HEK293 (cell line): ENCODE measurements around the gene SUPT3H.

Experiments used
- CTCF ChIA-PET: fragments of 350-600 bp; formaldehyde crosslinking; extraction: SDS; loops from one replicate; lab custom pipeline; 2021; ENCODE audit warnings: antibody characterized with exemption; lab: Yijun Ruan, JAX
- POLR2A ChIA-PET: fragments of 300-600 bp; formaldehyde crosslinking; extraction: SDS; loops from one replicate; lab custom pipeline; 2020; ENCODE audit warnings: antibody characterized with exemption, inconsistent platforms; lab: Yijun Ruan, JAX
- H3K27ac ChIP-seq: fragments of 200-500 bp; sonication (Bioruptor generic); 2 replicates; pipeline ENCODE4 v1.5.1; 2014; ENCODE audit warnings: low read depth, low read length, control low read depth, inconsistent platforms; ENCODE audit errors: extremely low read depth
- H3K36me3 ChIP-seq, 2 experiments: fragments of 200-500 bp in 1 of 2; sonication (Bioruptor generic) in 1 of 2; 1 replicate in 1 of 2; 2 replicates in 1 of 2; pipeline ENCODE4 v1.5.1; 2014 to 2017; ENCODE audit warnings: inconsistent platforms in 2 of 2, low read length in 2 of 2; ENCODE audit not compliant: control insufficient read depth in 2 of 2, insufficient read depth in 1 of 2
- H3K4me1 ChIP-seq: fragments of 200-500 bp; sonication (Bioruptor generic); 2 replicates; pipeline ENCODE4 v1.5.1; 2014; ENCODE audit warnings: mild to moderate bottlenecking, low read length, inconsistent platforms; ENCODE audit not compliant: control insufficient read depth, insufficient read depth
- H3K4me3 ChIP-seq: 2 replicates; pipeline ENCODE4 v1.5.1; 2011; ENCODE audit warnings: low read depth, mild to moderate bottlenecking, control low read depth, low read length, moderate library complexity
- H3K9me3 ChIP-seq: fragments of 200-500 bp; sonication (Bioruptor generic); 2 replicates; pipeline ENCODE4 v1.5.1; 2014; ENCODE audit warnings: low read depth, low read length, inconsistent platforms; ENCODE audit not compliant: control insufficient read depth, insufficient read depth
- CTCF ChIP-seq: fragments of 450-650 bp; formaldehyde crosslinking; IDR thresholded peaks from 2 replicates; pipeline ENCODE4 v1.5.1; 2016; ENCODE audit warnings: missing biosample characterization, missing genetic modification characterization
- GLIS1 ChIP-seq: fragments of 450-650 bp; formaldehyde crosslinking; IDR thresholded peaks from 2 replicates; pipeline ENCODE4 v1.5.1; 2016; ENCODE audit warnings: missing biosample characterization, missing genetic modification characterization
- INSM2 ChIP-seq: fragments of 450-650 bp; formaldehyde crosslinking; IDR thresholded peaks from 2 replicates; pipeline ENCODE4 v1.5.1; 2016; ENCODE audit warnings: missing biosample characterization, missing genetic modification characterization
- KLF7 ChIP-seq: fragments of 450-650 bp; formaldehyde crosslinking; IDR thresholded peaks from 2 replicates; pipeline ENCODE4 v1.5.1; 2016; ENCODE audit warnings: missing biosample characterization, missing genetic modification characterization, borderline replicate concordance
- MZF1 ChIP-seq: fragments of 450-650 bp; formaldehyde crosslinking; IDR thresholded peaks from 2 replicates; pipeline ENCODE4 v1.5.1; 2017; ENCODE audit warnings: missing biosample characterization, missing genetic modification characterization, borderline replicate concordance
- OVOL3 ChIP-seq: fragments of 450-650 bp; formaldehyde crosslinking; IDR thresholded peaks from 2 replicates; pipeline ENCODE4 v1.5.1; 2016; ENCODE audit warnings: missing biosample characterization, missing genetic modification characterization
- PRDM1 ChIP-seq: fragments of 450-650 bp; formaldehyde crosslinking; IDR thresholded peaks from 2 replicates; pipeline ENCODE4; 2016; ENCODE audit warnings: missing biosample characterization, missing genetic modification characterization
- SP7 ChIP-seq: fragments of 450-650 bp; formaldehyde crosslinking; IDR thresholded peaks from 2 replicates; pipeline ENCODE4 v1.5.1; 2016; ENCODE audit warnings: missing biosample characterization, missing genetic modification characterization
- WT1 ChIP-seq: fragments of 450-650 bp; formaldehyde crosslinking; IDR thresholded peaks from 2 replicates; pipeline ENCODE4 v1.5.1; 2016; ENCODE audit warnings: missing biosample characterization, missing genetic modification characterization
- YY1 ChIP-seq: fragments of 450-650 bp; formaldehyde crosslinking; IDR thresholded peaks from 2 replicates; pipeline ENCODE4 v1.5.1; 2018; ENCODE audit warnings: missing biosample characterization, missing genetic modification characterization
- ZBTB49 ChIP-seq: fragments of 450-650 bp; formaldehyde crosslinking; IDR thresholded peaks from 2 replicates; pipeline ENCODE4 v1.5.1; 2016; ENCODE audit warnings: missing biosample characterization, missing genetic modification characterization, low read depth
- ZNF132 ChIP-seq: fragments of 450-650 bp; formaldehyde crosslinking; IDR thresholded peaks from 2 replicates; pipeline ENCODE4 v1.5.1; 2017; ENCODE audit warnings: missing biosample characterization, missing genetic modification characterization, borderline replicate concordance
- ZNF146 ChIP-seq: fragments of 450-650 bp; formaldehyde crosslinking; IDR thresholded peaks from 2 replicates; pipeline ENCODE4 v1.5.1; 2016; ENCODE audit warnings: missing biosample characterization, missing genetic modification characterization
- ZNF157 ChIP-seq: fragments of 450-650 bp; formaldehyde crosslinking; IDR thresholded peaks from 2 replicates; pipeline ENCODE4 v1.5.1; 2016; ENCODE audit warnings: missing biosample characterization, missing genetic modification characterization
- ZNF184 ChIP-seq: fragments of 450-650 bp; IDR thresholded peaks from 2 replicates; pipeline ENCODE4 v1.5.1; 2018; ENCODE audit warnings: missing biosample characterization, mild to moderate bottlenecking, missing genetic modification characterization
- ZNF2 ChIP-seq: fragments of 450-650 bp; formaldehyde crosslinking; IDR thresholded peaks from 2 replicates; pipeline ENCODE4 v1.5.1; 2016; ENCODE audit warnings: missing biosample characterization, missing genetic modification characterization
- ZNF211 ChIP-seq: fragments of 450-650 bp; formaldehyde crosslinking; IDR thresholded peaks from 2 replicates; pipeline ENCODE4 v1.5.1; 2016; ENCODE audit warnings: low read depth, missing biosample characterization, missing genetic modification characterization
- ZNF302 ChIP-seq: fragments of 450-650 bp; formaldehyde crosslinking; IDR thresholded peaks from 2 replicates; pipeline ENCODE4 v1.5.1; 2016; ENCODE audit warnings: missing biosample characterization, missing genetic modification characterization, low read depth
- ZNF311 ChIP-seq: fragments of 450-650 bp; formaldehyde crosslinking; IDR thresholded peaks from 2 replicates; pipeline ENCODE4 v1.5.1; 2017; ENCODE audit warnings: missing biosample characterization, missing genetic modification characterization, borderline replicate concordance
- ZNF398 ChIP-seq: fragments of 450-650 bp; formaldehyde crosslinking; IDR thresholded peaks from 2 replicates; pipeline ENCODE4 v1.5.1; 2017; ENCODE audit warnings: missing biosample characterization, missing genetic modification characterization
- ZNF426 ChIP-seq: fragments of 450-650 bp; formaldehyde crosslinking; IDR thresholded peaks from 2 replicates; pipeline ENCODE4 v1.5.1; 2017; ENCODE audit warnings: missing biosample characterization, missing genetic modification characterization, mild to moderate bottlenecking, inconsistent platforms, moderate library complexity
- ZNF513 ChIP-seq: fragments of 450-650 bp; IDR thresholded peaks from 2 replicates; pipeline ENCODE4 v1.5.1; 2018; ENCODE audit warnings: missing biosample characterization, missing genetic modification characterization
- ZNF600 ChIP-seq: fragments of 450-650 bp; formaldehyde crosslinking; IDR thresholded peaks from 2 replicates; pipeline ENCODE4 v1.5.1; 2016; ENCODE audit warnings: missing biosample characterization, missing genetic modification characterization
- ZNF677 ChIP-seq: fragments of 450-650 bp; IDR thresholded peaks from 2 replicates; pipeline ENCODE4 v1.5.0; 2018; ENCODE audit warnings: missing biosample characterization, mild to moderate bottlenecking, missing genetic modification characterization, moderate library complexity
- ZSCAN16 ChIP-seq: fragments of 450-650 bp; formaldehyde crosslinking; IDR thresholded peaks from 2 replicates; pipeline ENCODE4 v1.5.1; 2016; ENCODE audit warnings: missing biosample characterization, missing genetic modification characterization

Gene SUPT3H

GRCh38 chr6:45074439-45074838 lies 303.3 kb downstream of the SUPT3H start:
- Histone ChIP-seq H3K27ac (no peak overlapping the region), H3K36me3 (no peaks in the 10 kb centered on the region), H3K4me1 (no peaks in the 10 kb centered on the region), H3K9me3 (no peaks in the 10 kb centered on the region), H3K4me3 (no peak overlapping the region)
- TF ChIP-seq PRDM1 (tag by site-specific recombination) (peak; percentile 39; the same call in 1 of the 2 replicates), KLF7 (no peak)
- ChIA-PET POLR2A (no interaction called here), CTCF (no interaction called here)

GRCh38 chr6:45073771-45074170 lies 304.0 kb downstream of the SUPT3H start:
- H3K27ac ChIP-seq: no peak overlapping the region
- no peaks in the 10 kb centered on the region for H3K36me3 ChIP-seq
- CTCF ChIA-PET: no interaction called here
- no peak for TF ChIP-seq ZNF398 (tag by site-specific recombination)
- TF ChIP-seq SP7 (tag by site-specific recombination): no peak
- no peak for TF ChIP-seq MZF1
- TF ChIP-seq ZNF157 (tag by site-specific recombination): no peak
- TF ChIP-seq ZNF311 (tag by site-specific recombination): no peak
- no peak for TF ChIP-seq ZNF513 (tag by site-specific recombination)
- TF ChIP-seq ZNF600 (tag by site-specific recombination): no peak
- TF ChIP-seq ZNF146 (tag by site-specific recombination): no peak
- no peak for TF ChIP-seq ZNF184 (tag by site-specific recombination)
- no peak for TF ChIP-seq YY1 (tag by site-specific recombination)
- TF ChIP-seq INSM2: no peak
- no peak for TF ChIP-seq WT1 (tag by site-specific recombination)
- TF ChIP-seq ZNF211 (tag by site-specific recombination): no peak
- no peaks in the 10 kb centered on the region for H3K9me3 ChIP-seq
- no peak overlapping the region for H3K4me3 ChIP-seq
- no peaks in the 10 kb centered on the region for H3K4me1 ChIP-seq
- POLR2A ChIA-PET: no interaction called here

- H3K4me3 ChIP-seq: no peak overlapping the region
- CTCF ChIA-PET: no interaction called here
- H3K4me1 ChIP-seq: no peaks in the 10 kb centered on the region
- no peaks in the 10 kb centered on the region for H3K36me3 ChIP-seq
- H3K27ac ChIP-seq: no peak overlapping the region
- no peaks in the 10 kb centered on the region for H3K9me3 ChIP-seq
- POLR2A ChIA-PET: no interaction called here
- TF ChIP-seq ZNF2 (tag by site-specific recombination) (no peak), ZNF302 (tag by site-specific recombination) (no peak), OVOL3 (tag by site-specific recombination) (no peak), ZNF426 (tag by site-specific recombination) (no peak), CTCF (tag by site-specific recombination) (no peak), ZNF132 (tag by site-specific recombination) (no peak), ZSCAN16 (no peak), ZNF677 (tag by site-specific recombination) (no peak), GLIS1 (tag by site-specific recombination) (no peak), ZBTB49 (tag by site-specific recombination) (no peak)
These were observed 305.1 kb downstream of the SUPT3H start for GRCh38 chr6:45072673-45073072.
